Activated CD4-positive, alpha-beta T cell treated with anti-CD3 and anti-CD28 coated beads, Interleukin-2, amount 50 U/mL, for 4 hours (primary cell): ENCODE data around the gene ENO1.
"Not testable (repeated sequence)": the region's sequence is repeated elsewhere in the genome, so short reads cannot be mapped to it uniquely, and the experiment has no call there.

Experiments used
- DNase-seq, 2 experiments: peaks; one replicate each; pipeline ENCODE4 v3.0.0-alpha.2; 2020

Gene ENO1

GRCh38 chr1:8892026-8892425 lies 13.5 kb upstream of the ENO1 start:
- no peak for DNase-seq

GRCh38 chr1:8891401-8891800 lies 12.9 kb upstream of the ENO1 start:
- DNase-seq: no peak

- DNase-seq: no peak
Observed at GRCh38 chr1:8889925-8890785, 11.7 kb upstream of the ENO1 start.

DNA sequence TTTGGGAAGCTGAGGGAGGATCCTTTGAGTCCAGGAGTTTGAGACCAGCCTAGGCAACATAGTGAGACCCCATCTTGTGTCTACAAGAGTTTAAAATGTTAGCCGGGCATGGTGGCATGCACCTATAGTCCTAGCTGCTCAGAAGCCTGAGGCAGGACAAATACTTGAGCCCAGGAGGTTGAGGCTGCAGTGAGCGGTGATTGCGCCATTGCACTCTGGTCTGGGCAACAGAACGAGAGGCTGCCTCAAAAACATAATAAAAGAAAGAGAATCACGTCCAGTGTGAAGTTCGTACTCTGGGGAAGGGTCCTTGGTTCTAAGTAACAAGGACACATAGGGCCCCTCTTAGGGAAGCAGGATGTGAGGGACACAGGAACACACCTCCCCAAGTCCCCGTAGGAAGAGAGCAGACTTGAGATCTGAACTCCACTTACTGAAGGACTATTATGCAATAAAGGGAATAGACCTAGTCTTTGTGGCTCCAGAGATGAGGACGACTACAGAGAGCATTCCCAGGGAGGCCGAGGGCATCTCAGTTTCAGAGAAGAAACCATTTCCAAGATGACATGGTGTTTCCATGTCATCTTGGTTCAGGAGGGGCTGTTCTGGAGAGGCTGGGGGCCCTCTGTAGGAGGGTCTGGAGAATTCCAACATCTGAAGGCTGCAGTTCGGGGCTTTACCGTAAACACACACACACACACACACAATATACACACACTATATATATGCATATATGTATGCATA lies 10.8 kb upstream of the ENO1 start:
- no peak for DNase-seq

- DNase-seq: no peak
Observed at GRCh38 chr1:8886589-8886988, 8.1 kb upstream of the ENO1 start.

DNA sequence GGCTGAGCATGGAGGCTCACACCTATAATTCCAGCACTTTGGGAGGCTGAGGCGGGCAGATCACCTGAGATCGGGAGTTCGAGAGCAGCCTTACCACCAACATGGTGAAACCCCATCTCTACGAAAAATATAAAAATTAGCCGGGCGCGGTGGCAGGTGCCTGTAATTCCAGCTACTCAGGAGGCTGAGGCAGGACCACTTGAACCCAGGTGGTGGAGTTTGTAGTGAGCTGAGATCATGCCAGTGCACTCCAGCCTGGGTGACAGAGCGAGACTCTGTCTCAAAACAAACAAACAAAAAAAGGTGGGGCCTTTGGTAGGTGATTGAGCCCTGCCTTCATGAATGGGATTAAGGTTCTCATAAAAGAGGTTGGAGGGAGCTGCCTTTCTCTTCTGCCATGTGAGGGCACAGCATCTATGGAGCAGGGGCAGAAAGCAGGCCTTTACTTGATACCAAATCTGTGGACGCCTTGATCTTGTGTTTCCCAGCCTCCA lies 7.6 kb upstream of the ENO1 start:
- DNase-seq: not testable (repeated sequence)

DNA sequence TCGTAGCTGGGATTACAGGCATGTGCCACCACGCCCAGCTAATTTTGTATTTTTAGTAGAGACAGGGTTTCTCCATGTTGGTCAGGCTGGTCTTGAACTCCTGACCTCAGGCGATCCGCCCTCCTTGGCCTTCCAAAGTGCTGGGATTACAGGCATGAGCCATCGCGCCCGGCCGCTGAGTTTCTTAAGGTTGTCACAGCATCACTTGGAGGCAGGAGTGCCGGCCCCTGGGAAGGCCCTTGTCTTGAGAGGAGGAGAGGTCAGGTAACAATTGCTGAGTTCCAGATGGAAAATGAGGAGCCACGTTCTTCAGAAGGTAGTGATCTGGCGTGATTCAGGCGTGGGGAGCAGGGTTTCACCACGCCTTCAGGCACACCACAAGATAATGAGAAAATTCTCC lies 5.6 kb upstream of the ENO1 start:
- DNase-seq: not testable (repeated sequence)

DNA sequence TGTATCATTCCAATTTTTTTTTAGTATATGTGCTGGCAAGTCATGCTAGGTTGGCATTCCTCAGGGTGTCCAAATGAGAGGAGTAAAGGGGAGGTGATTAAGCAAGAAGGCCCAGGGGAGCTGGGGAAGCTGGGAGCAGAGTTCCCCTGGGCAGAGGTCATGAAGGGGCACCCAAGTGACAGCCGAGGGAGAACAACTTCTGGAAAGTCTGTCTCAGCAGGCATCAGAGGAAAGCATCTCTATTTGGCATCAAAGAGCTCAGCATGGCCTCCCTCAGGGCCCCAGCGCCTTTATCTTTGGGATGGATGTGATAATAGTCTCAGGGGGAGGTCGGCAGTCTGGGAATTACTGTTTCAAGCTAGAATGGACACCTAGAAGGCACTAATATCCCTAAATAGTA lies 5.0 kb upstream of the ENO1 start:
- no peak for DNase-seq

GRCh38 chr1:8879922-8880676 lies 1.6 kb upstream of the ENO1 start:
- peak in 1 of 2 experiments; percentile 46 for DNase-seq

DNA sequence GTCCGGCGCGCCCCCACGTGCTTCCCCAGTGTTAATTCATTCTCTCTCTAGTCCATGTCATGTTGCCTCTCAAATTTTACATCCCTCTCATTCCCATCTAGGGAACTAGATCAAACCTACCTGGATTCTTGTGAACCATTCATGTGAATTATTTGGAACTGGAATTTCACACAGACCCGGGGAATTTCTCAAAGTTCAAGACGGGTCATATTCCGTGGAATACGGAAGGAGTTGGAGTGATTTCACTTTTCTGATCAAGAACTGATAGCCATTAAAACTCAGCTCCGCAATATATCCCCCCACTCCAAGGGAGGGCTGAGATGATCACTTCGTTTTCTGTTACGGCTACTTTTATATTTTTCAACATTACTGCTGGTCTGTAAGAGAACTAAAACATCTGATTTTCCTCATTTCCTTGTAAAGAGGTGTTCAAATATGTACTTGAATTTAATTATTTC lies 1.0 kb upstream of the ENO1 start:
- peak in 1 of 2 experiments; percentile 63 for DNase-seq

DNA sequence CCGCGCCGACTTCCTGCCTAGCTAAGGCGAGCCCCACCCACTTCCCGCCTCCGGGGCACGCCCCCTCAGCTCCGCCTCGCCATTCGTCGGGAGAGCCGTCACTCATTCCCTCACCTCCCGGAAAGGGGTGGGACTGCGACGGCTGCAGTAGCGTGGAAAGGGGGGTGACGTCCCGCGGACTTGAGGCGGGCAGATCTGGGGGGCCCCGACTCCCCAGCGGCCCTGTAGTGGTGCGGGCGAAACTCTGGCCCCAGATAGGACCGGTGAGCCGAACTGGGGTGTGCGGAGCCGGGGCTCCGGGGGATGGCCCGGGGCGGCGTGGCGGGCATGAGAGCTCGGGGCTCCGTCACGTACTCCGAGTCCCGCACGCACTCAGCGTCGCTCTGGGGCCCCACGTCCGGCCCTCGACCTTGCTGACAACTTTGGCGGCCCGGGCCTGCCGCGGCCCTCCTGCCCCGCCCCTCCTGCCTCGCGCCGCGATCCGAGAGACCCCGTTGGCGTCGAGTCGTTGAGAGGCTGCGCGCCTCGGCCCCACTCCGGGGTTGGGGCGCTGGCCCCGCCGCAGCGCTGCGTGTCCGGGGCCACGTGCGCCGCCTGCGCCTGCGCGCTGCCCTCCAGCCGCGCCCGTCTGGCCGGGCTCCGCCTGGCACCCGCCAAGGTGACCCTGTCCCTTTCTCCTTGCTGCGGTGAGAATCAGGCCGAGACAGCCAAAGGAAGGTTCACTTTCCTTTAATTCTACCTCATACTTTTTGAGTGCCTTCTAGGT lies 395 bp upstream of the ENO1 start:
- DNase-seq: peak; percentile 98 to 99

DNA sequence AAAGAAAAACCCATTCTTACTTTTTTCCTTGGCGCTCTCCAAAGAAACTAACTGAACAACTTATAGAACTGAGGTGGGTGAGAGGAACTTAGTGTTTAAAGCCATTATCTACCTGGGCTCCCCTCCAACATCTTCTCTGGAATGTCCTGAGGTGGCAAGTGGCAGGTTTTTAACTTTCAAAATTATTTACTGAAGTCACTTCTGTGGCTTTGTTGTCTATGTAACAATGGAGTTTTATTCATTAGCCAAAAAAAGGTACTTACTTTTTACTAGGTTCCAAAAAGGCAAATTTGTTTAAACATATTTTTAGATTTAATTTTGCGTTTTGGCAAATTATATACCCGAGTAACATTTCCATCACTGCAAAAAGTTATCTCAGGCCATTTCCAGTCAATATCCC lies 2.4 kb downstream of the ENO1 start:
- DNase-seq: no peak

GRCh38 chr1:8875216-8875861 lies 3.1 kb downstream of the ENO1 start:
- no peak for DNase-seq

- no peak for DNase-seq
Observed at GRCh38 chr1:8874230-8875201, 4.0 kb downstream of the ENO1 start.

DNA sequence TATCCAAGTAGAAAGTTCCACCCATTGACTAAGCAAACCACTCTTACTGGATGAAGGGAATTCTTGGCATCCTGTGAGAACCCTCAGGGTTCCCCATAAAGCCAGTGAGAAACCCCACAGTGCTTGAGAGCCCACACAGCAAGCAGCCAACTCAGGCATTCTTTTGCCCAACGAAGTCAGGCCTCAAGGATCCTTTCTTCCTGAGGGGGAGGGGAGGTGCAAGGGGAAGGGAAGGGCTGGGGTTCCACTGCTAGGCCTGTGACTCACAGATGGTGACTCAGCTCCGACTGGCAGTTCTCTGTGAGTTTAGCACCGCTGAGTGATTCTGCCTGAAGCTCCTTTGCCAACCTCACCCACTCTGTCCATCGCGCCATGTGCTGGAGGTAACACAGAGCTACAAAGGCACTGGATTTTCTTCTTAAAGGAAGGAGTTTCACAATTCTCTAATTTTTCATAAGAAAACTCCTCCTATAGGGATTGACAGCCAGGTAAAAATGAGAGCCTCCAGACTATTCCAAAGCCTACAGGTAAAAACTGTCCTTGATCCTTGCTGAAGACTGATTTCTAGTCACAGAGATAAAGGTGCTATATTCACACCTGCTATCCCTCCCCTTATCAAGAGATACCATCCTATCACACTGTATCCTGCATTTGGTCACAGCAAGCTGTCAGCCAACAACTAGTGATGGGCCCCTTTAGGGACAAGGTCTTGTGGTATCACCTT lies 4.8 kb downstream of the ENO1 start:
- DNase-seq: peak; percentile 85 to 87

DNA sequence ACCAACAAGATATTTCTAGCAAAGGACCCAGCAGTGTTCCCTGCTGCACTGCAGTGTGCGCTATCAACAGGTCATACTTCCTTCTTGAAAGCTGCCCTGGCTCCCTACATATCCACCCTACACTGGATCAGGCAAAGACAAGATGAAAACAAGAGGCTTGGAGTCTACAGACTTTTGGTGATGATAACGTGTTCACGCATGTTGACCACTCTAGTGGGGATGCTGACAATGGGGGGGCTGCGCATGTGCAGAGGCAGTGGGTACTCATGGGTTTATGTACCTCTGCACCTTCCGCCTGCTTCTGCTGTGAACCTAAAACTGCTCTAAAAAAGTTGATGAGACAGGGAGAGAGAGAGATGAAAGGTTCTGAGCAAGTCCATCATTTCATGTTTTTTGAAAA lies 5.5 kb downstream of the ENO1 start:
- no peak for DNase-seq

- no peak for DNase-seq
Observed at GRCh38 chr1:8871965-8872399, 6.5 kb downstream of the ENO1 start.

- no peak for DNase-seq
Observed at GRCh38 chr1:8871539-8871935, 6.9 kb downstream of the ENO1 start.

GRCh38 chr1:8870616-8871538 lies 7.6 kb downstream of the ENO1 start:
- no peak for DNase-seq
